H1 (cell line): ENCODE measurements around the gene ACOX1. TPM values are rescaled to one million over a fixed set of nuclear protein-coding genes. Genes with fewer than 3 reads are reported as not detected.

Source experiments
- CTCF ChIA-PET: fragments of 300-600 bp; sonication (Branson Sonifier 250); formaldehyde crosslinking; loops from one replicate; lab custom pipeline; 2021; ENCODE audit not compliant: partially characterized antibody; lab: Charles Lee
- POLR2A ChIA-PET: fragments of 300-600 bp; sonication (Branson Sonifier 250); formaldehyde crosslinking; loops from one replicate; lab custom pipeline; 2021; ENCODE audit warnings: inconsistent platforms; ENCODE audit not compliant: partially characterized antibody; lab: Charles Lee
- DNase-seq, 2 experiments: peaks; one replicate each; pipeline versions ENCODE4 v3.0.0 to v3.0.0-alpha.2; 2010 to 2022; ENCODE audit warnings: low spot score in 2 of 2, low read depth in 1 of 2, mixed read lengths in 1 of 2
- FAIRE-seq: peaks from 2 replicates; lab custom pipeline; 2011; peaks lifted over from hg19 to GRCh38; lab: Jason Lieb, UNC
- H2AFZ ChIP-seq: 2 replicates; pipeline ENCODE4 v1.8.1; 2012; ENCODE audit warnings: low read length, inconsistent platforms
- H2AK5ac ChIP-seq: 2 replicates; pipeline ENCODE4 v1.6.1; 2013; ENCODE audit warnings: low read depth, low read length
- H2BK120ac ChIP-seq: replicated peaks from 2 replicates; pipeline ENCODE3; 2013; ENCODE audit warnings: low read depth, low read length, inconsistent platforms
- H2BK12ac ChIP-seq: 2 replicates; pipeline ENCODE4 v1.6.1; 2013; ENCODE audit warnings: low read depth, low read length
- H2BK15ac ChIP-seq: 2 replicates; pipeline ENCODE4 v1.6.1; 2013; ENCODE audit warnings: low read length
- H2BK20ac ChIP-seq: 2 replicates; pipeline ENCODE4 v1.6.1; 2013; ENCODE audit warnings: low read length
- H2BK5ac ChIP-seq: 2 replicates; pipeline ENCODE4 v1.6.1; 2013; ENCODE audit warnings: low read depth, low read length
- H3K14ac ChIP-seq: 2 replicates; pipeline ENCODE4 v1.6.1; 2013; ENCODE audit warnings: inconsistent platforms; ENCODE audit not compliant: insufficient read length
- H3K18ac ChIP-seq: 2 replicates; pipeline ENCODE4 v1.6.1; 2013; ENCODE audit warnings: low read length; ENCODE audit errors: extremely low read depth
- H3K23ac ChIP-seq: 2 replicates; pipeline ENCODE4 v1.6.1; 2013; ENCODE audit warnings: inconsistent platforms; ENCODE audit not compliant: insufficient read length
- H3K23me2 ChIP-seq: 2 replicates; pipeline ENCODE4 v1.6.1; 2013; ENCODE audit warnings: low read depth, low read length
- H3K27ac ChIP-seq: 2 replicates; pipeline ENCODE4 v1.6.1; 2011; ENCODE audit warnings: low read depth, low read length, inconsistent platforms
- H3K27me3 ChIP-seq, 4 experiments: replicated peaks in 1 of 4; 1 replicate in 1 of 4; 2 replicates in 3 of 4; pipeline versions ENCODE4 v1.6.1 to v1.8.1; 2011 to 2013; ENCODE audit warnings: low read length in 3 of 4, mild to moderate bottlenecking in 3 of 4, inconsistent platforms in 2 of 4, mixed read lengths in 2 of 4, moderate library complexity in 1 of 4; ENCODE audit not compliant: control insufficient read depth in 3 of 4, insufficient read depth in 3 of 4; ENCODE audit errors: extremely low read depth in 1 of 4
- H3K36me3 ChIP-seq, 4 experiments: 2 replicates each; pipeline versions ENCODE4 v1.6.1 to v1.8.1; 2011 to 2013; ENCODE audit warnings: mild to moderate bottlenecking in 4 of 4, low read length in 3 of 4, moderate library complexity in 2 of 4, control low read depth in 1 of 4, inconsistent platforms in 1 of 4; ENCODE audit not compliant: insufficient read depth in 4 of 4, control insufficient read depth in 2 of 4
- H3K4ac ChIP-seq: replicated peaks from 2 replicates; pipeline ENCODE3; 2013; ENCODE audit warnings: low read length, low read depth, mixed read lengths, inconsistent platforms; ENCODE audit not compliant: insufficient read length
- H3K4me1 ChIP-seq, 4 experiments: replicated peaks in 1 of 4; 1 replicate in 1 of 4; 2 replicates in 3 of 4; pipeline versions ENCODE4 v1.6.1 to v1.8.1; 2011 to 2013; ENCODE audit warnings: low read length in 3 of 4, inconsistent platforms in 2 of 4, mixed read lengths in 1 of 4; ENCODE audit not compliant: insufficient read depth in 4 of 4, control insufficient read depth in 3 of 4
- H3K4me2 ChIP-seq, 2 experiments: 2 replicates each; pipeline versions ENCODE4 v1.6.1 to v1.8.1; 2011 to 2013; ENCODE audit warnings: low read depth in 2 of 2, low read length in 2 of 2, control low read depth in 1 of 2, inconsistent platforms in 1 of 2, mild to moderate bottlenecking in 1 of 2; ENCODE audit not compliant: insufficient read depth in 1 of 2
- H3K4me3 ChIP-seq, 4 experiments: fragments of 200-600, 300-600 bp in 1 of 4; sonication (generic), shearing (Covaris generic), sonication (Bioruptor Twin) in 1 of 4; 2 replicates each; pipeline versions ENCODE4 v1.5.1 to v1.8.1; 2011 to 2016; ENCODE audit warnings: low read length in 4 of 4, low read depth in 3 of 4, control low read depth in 2 of 4, inconsistent platforms in 2 of 4, mild to moderate bottlenecking in 2 of 4, mixed read lengths in 1 of 4, moderate library complexity in 1 of 4; ENCODE audit not compliant: insufficient read depth in 2 of 4; ENCODE audit errors: extremely low read depth in 1 of 4
- H3K56ac ChIP-seq: replicated peaks from 2 replicates; pipeline ENCODE3; 2013; ENCODE audit warnings: low read depth, mild to moderate bottlenecking, mixed read lengths, low read length, inconsistent platforms; ENCODE audit not compliant: insufficient read length
- H3K79me1 ChIP-seq: 2 replicates; pipeline ENCODE4 v1.6.1; 2013; ENCODE audit warnings: low read depth, low read length, control low read depth
- H3K79me2 ChIP-seq, 2 experiments: 2 replicates each; pipeline versions ENCODE4 v1.6.1 to v1.8.1; 2012 to 2013; ENCODE audit warnings: low read length in 2 of 2, mild to moderate bottlenecking in 2 of 2, inconsistent platforms in 1 of 2; ENCODE audit not compliant: insufficient read depth in 2 of 2, control insufficient read depth in 1 of 2
- H3K9ac ChIP-seq, 4 experiments: replicated peaks in 1 of 4; 1 replicate in 1 of 4; 2 replicates in 3 of 4; pipeline versions ENCODE4 v1.6.1 to v1.8.1; 2011 to 2013; ENCODE audit warnings: low read depth in 3 of 4, low read length in 3 of 4, control low read depth in 2 of 4, mild to moderate bottlenecking in 2 of 4, moderate library complexity in 2 of 4, inconsistent platforms in 1 of 4; ENCODE audit errors: extremely low read depth in 1 of 4
- H3K9me3 ChIP-seq, 2 experiments: 2 replicates each; pipeline versions ENCODE4 v1.6.1 to v1.8.1; 2012 to 2013; ENCODE audit warnings: mild to moderate bottlenecking in 2 of 2, moderate library complexity in 2 of 2, control low read depth in 1 of 2, inconsistent platforms in 1 of 2, low read depth in 1 of 2, low read length in 1 of 2, mixed read lengths in 1 of 2; ENCODE audit not compliant: insufficient read depth in 2 of 2
- H4K20me1 ChIP-seq, 2 experiments: replicated peaks in 1 of 2; 2 replicates each; pipeline versions ENCODE3 to v1.8.1; 2011 to 2013; ENCODE audit warnings: inconsistent platforms in 2 of 2, low read length in 2 of 2, mild to moderate bottlenecking in 1 of 2; ENCODE audit not compliant: insufficient read depth in 2 of 2, control insufficient read depth in 1 of 2
- H4K5ac ChIP-seq: 2 replicates; pipeline ENCODE4 v1.6.1; 2013; ENCODE audit warnings: low read length, low read depth, mixed read lengths, inconsistent platforms; ENCODE audit not compliant: insufficient read length
- H4K8ac ChIP-seq: 2 replicates; pipeline ENCODE4 v1.8.0; 2013; ENCODE audit warnings: mild to moderate bottlenecking, moderate library complexity, low read length, inconsistent platforms; ENCODE audit not compliant: insufficient read depth; ENCODE audit errors: extremely low read depth
- H4K91ac ChIP-seq: replicated peaks from 2 replicates; pipeline ENCODE3; 2013; ENCODE audit warnings: low read length, mixed read lengths, inconsistent platforms; ENCODE audit not compliant: insufficient read length
- CHD1 ChIP-seq: IDR thresholded peaks from 2 replicates; pipeline ENCODE4 v1.6.1; 2012; ENCODE audit warnings: low read depth, low read length, improper control_type of control experiment
- FOSL1 ChIP-seq: IDR thresholded peaks from 2 replicates; pipeline ENCODE4 v1.6.1; 2011; ENCODE audit warnings: mild to moderate bottlenecking, low read depth, low read length, moderate library complexity; ENCODE audit not compliant: insufficient read depth
- KDM4A ChIP-seq: IDR thresholded peaks from one replicate; pipeline ENCODE4 v1.7.1; 2012; ENCODE audit warnings: low read depth, mild to moderate bottlenecking, moderate library complexity, low read length, inconsistent platforms; ENCODE audit not compliant: severe bottlenecking
- MAFK ChIP-seq: IDR thresholded peaks from 2 replicates; pipeline ENCODE4 v1.6.1; 2012; ENCODE audit warnings: low read depth, mild to moderate bottlenecking, improper control_type of control experiment, low read length
- RXRA ChIP-seq: IDR thresholded peaks from 2 replicates; pipeline ENCODE4 v1.6.1; 2011; ENCODE audit warnings: low read depth, mild to moderate bottlenecking, low read length, moderate library complexity; ENCODE audit not compliant: insufficient read depth
- WGBS, 2 experiments: shearing (Covaris generic) in 1 of 2; methylation state at CpG; one replicate each; pipeline versions ENCODE4 v1.1.6 to v1.1.7; 2013 to 2015; ENCODE audit warnings: low lambda C conversion rate in 2 of 2, mixed read lengths in 2 of 2, inconsistent platforms in 1 of 2, low coverage in 1 of 2, missing lambda C conversion rate in 1 of 2; ENCODE audit not compliant: insufficient replicate concordance in 2 of 2, insufficient coverage in 1 of 2, insufficient read length in 1 of 2; ENCODE audit errors: extremely low coverage in 1 of 2, missing lambda C conversion rate in 1 of 2; 5-methylcytosine and 5-hydroxymethylcytosine counted together
- polyA plus RNA-seq, 7 experiments: library from polyadenylated mRNA; depleted of rRNA in 3 of 7; stranded (reverse) in 5 of 7; unstranded in 2 of 7; fragments of >200 nt in 5 of 7; fragments of 200-250 nt in 2 of 7; gene quantifications; 1 replicate in 5 of 7; 2 replicates in 1 of 7; 4 replicates in 1 of 7; pipeline versions ENCODE4 v1.2.1 to v1.2.3, GENCODE V29; 2011 to 2013; ENCODE audit warnings: missing spikeins in 2 of 7, mixed read lengths in 2 of 7
- total RNA-seq: library from RNA; stranded (reverse); fragmentation: NEBNext Ultra II Directional; extraction: Animal tissue kit (Norgen Biotek cat#: 25700); gene quantifications from 2 replicates; pipeline ENCODE4 v1.2.1, GENCODE V29; 2021
- TF ChIP-seq, protein P1 (sequence below): IDR thresholded peaks from 2 replicates; pipeline ENCODE4 v1.6.1; 2012; ENCODE audit warnings: low read length, inconsistent platforms
- TF ChIP-seq, protein P2 (sequence below), 3 experiments: IDR thresholded peaks; 1 replicate in 2 of 3; 2 replicates in 1 of 3; pipeline versions ENCODE4 v1.5.1 to v1.6.1; 2011; ENCODE audit warnings: low read length in 3 of 3, mild to moderate bottlenecking in 3 of 3, inconsistent platforms in 2 of 3, low read depth in 1 of 3, moderate library complexity in 1 of 3; ENCODE audit not compliant: insufficient read depth in 1 of 3; ENCODE audit errors: control extremely low read depth in 1 of 3

ACOX1 gene
- total and polyA plus RNA-seq, 2 of the 8 experiments (the other 6 are each of a cell fraction or from before 2014, with no cell fraction given), result 10.5 to 30.4 TPM

DNA sequence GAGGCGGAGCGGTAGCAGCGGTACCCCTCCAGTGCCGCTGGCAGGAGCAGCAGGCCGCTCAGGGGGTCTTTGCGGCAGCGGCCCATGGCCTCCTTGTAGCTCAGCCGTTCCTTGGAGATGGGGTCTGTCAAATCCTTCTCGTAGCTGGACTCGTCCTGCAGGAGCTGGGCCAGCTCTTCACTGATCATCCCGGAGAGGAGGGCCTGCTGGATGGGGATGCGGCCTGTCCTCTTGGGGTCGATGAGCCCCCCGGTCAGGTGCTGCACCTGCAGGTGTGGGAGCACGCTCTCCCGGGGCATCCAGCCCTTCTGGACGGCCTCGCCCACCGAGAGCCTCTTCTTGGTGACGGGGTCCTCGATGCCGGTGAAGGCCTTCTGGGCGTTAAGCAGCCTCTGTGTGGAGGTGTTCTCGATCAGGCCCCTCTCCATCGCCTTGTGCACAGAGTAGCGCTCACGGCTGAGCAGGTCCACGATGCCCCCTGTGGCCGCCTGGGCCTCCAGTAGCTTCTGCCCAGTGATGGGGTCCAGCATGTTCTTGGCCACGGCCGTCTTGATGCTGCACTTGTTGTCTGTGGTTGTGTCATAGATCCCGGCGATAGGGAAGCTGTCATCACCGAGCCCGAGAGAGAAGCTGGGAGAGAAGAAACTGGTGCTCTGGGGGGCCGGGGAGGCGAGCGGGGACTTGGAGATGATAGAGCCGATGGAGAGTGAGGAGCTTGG, 28.3 kb upstream of the ACOX1 start:
- no peaks in the 10 kb centered on the region for H3K23me2 ChIP-seq
- no peak overlapping the region for H3K9ac ChIP-seq
- H2AK5ac ChIP-seq, result no peak overlapping the region
- FAIRE-seq (no peak), DNase-seq (no peak)
- H3K56ac ChIP-seq, result no peak overlapping the region
- H3K36me3 ChIP-seq, result no peaks in the 10 kb centered on the region; a peak in 1 of 8 replicates
- H2BK12ac ChIP-seq, result no peak overlapping the region
- H3K14ac ChIP-seq, result no peak overlapping the region
- no peaks in the 10 kb centered on the region for H3K4me1 ChIP-seq
- H3K4me3 ChIP-seq, result no peak overlapping the region
- H4K20me1 ChIP-seq, result no peaks in the 10 kb centered on the region
- H2BK20ac ChIP-seq, result no peak overlapping the region
- no peak overlapping the region for H4K91ac ChIP-seq
- H4K8ac ChIP-seq, result no peak overlapping the region
- H3K23ac ChIP-seq, result no peak overlapping the region
- no peaks in the 10 kb centered on the region for H3K79me2 ChIP-seq
- no peak overlapping the region for H3K18ac ChIP-seq
- no peak overlapping the region for H2BK5ac ChIP-seq
- H3K27me3 ChIP-seq, result no peaks in the 10 kb centered on the region
- 94% methylated on average over 38 of the region's 39 CpGs; no CpG with 5 or more reads in 1 of the 2 experiments for WGBS, 2 experiments
- ChIA-PET POLR2A (interaction anchor here (1.0 to 1.5 kb wide), 5 partner anchors 9 to 111 kb away, joined by 4 to 5 read pairs (median 4); partner anchors contain the start of gene TRIM65), CTCF (interaction anchor here (0.7 to 32.0 kb wide), 17 partner anchors 5 to 294 kb away, joined by 3 to 885 read pairs (median 4); partner anchors contain the start of genes CDK3, EVPL, MRPL38 and TRIM65)
- H3K27ac ChIP-seq, result no peak overlapping the region
- H2AFZ ChIP-seq, result no peak overlapping the region
- no peak overlapping the region for H2BK15ac ChIP-seq
- no peak overlapping the region for H3K4ac ChIP-seq
- no peaks in the 10 kb centered on the region; a peak in 1 of 4 replicates for H3K9me3 ChIP-seq
- H4K5ac ChIP-seq, result no peak overlapping the region
- H2BK120ac ChIP-seq, result no peak overlapping the region
- H3K79me1 ChIP-seq, result no peaks in the 10 kb centered on the region
- no peak overlapping the region for H3K4me2 ChIP-seq
- TF ChIP-seq, protein P1, sequence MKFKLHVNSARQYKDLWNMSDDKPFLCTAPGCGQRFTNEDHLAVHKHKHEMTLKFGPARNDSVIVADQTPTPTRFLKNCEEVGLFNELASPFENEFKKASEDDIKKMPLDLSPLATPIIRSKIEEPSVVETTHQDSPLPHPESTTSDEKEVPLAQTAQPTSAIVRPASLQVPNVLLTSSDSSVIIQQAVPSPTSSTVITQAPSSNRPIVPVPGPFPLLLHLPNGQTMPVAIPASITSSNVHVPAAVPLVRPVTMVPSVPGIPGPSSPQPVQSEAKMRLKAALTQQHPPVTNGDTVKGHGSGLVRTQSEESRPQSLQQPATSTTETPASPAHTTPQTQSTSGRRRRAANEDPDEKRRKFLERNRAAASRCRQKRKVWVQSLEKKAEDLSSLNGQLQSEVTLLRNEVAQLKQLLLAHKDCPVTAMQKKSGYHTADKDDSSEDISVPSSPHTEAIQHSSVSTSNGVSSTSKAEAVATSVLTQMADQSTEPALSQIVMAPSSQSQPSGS, result no peak
- TF ChIP-seq CHD1, result no peak
- no peak for TF ChIP-seq KDM4A
- TF ChIP-seq FOSL1, result no peak
- TF ChIP-seq, protein P2, sequence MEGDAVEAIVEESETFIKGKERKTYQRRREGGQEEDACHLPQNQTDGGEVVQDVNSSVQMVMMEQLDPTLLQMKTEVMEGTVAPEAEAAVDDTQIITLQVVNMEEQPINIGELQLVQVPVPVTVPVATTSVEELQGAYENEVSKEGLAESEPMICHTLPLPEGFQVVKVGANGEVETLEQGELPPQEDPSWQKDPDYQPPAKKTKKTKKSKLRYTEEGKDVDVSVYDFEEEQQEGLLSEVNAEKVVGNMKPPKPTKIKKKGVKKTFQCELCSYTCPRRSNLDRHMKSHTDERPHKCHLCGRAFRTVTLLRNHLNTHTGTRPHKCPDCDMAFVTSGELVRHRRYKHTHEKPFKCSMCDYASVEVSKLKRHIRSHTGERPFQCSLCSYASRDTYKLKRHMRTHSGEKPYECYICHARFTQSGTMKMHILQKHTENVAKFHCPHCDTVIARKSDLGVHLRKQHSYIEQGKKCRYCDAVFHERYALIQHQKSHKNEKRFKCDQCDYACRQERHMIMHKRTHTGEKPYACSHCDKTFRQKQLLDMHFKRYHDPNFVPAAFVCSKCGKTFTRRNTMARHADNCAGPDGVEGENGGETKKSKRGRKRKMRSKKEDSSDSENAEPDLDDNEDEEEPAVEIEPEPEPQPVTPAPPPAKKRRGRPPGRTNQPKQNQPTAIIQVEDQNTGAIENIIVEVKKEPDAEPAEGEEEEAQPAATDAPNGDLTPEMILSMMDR (IDR thresholded peaks at IDR 0.05; ENCODE audit: control extremely low read depth in 1 of 3, insufficient read depth in 1 of 3, low read depth in 1 of 3, low read length in 3 of 3), result no peak
- no peak for TF ChIP-seq RXRA
- TF ChIP-seq MAFK, result no peak
